Germinal center (tissue), 1 donor: ENCODE measurements around the gene ZIM2.

Experiments used
- DNase-seq: peaks from one replicate; pipeline ENCODE4 v3.0.0; 2012; ENCODE audit warnings: mixed read lengths, low spot score

The ZIM2 gene

GRCh38 chr19:56838909-56839651 is 1.4 kb downstream of the ZIM2 start:
- peak; percentile 17 for DNase-seq

- DNase-seq, result no peak
These were observed 2.3 kb downstream of the ZIM2 start for GRCh38 chr19:56838024-56838908.

GRCh38 chr19:56837492-56838023 is 3.0 kb downstream of the ZIM2 start:
- DNase-seq, result no peak

- no peak for DNase-seq
These were observed 3.5 kb downstream of the ZIM2 start for GRCh38 chr19:56837004-56837403.

- DNase-seq, result no peak
These were observed 4.5 kb downstream of the ZIM2 start for GRCh38 chr19:56836059-56836458.

GRCh38 chr19:56835401-56835800 is 5.1 kb downstream of the ZIM2 start:
- DNase-seq, result no peak

- no peak for DNase-seq
These were observed 5.8 kb downstream of the ZIM2 start for GRCh38 chr19:56834564-56835375.

- no peak for DNase-seq
These were observed 8.1 kb downstream of the ZIM2 start for GRCh38 chr19:56832352-56832928.

- DNase-seq, result no peak
These were observed 9.3 kb downstream of the ZIM2 start for GRCh38 chr19:56831255-56831654.

- DNase-seq, result no peak
These were observed 10.9 kb downstream of the ZIM2 start for GRCh38 chr19:56829596-56829995.

GRCh38 chr19:56827708-56828107 is 12.8 kb downstream of the ZIM2 start:
- DNase-seq, result no peak

GRCh38 chr19:56823956-56824355 is 16.6 kb downstream of the ZIM2 start:
- DNase-seq, result no peak

- DNase-seq, result no peak
These were observed 17.1 kb downstream of the ZIM2 start for GRCh38 chr19:56823417-56823816.

- no peak for DNase-seq
These were observed 17.8 kb downstream of the ZIM2 start for GRCh38 chr19:56822755-56823154.

- DNase-seq, result no peak
These were observed 18.9 kb downstream of the ZIM2 start for GRCh38 chr19:56821675-56822074.

- no peak for DNase-seq
These were observed 19.3 kb downstream of the ZIM2 start for GRCh38 chr19:56821209-56821608.

- DNase-seq, result no peak
These were observed 21.4 kb downstream of the ZIM2 start for GRCh38 chr19:56819166-56819565.

- DNase-seq, result no peak
These were observed 25.9 kb downstream of the ZIM2 start for GRCh38 chr19:56814656-56815055.

- no peak for DNase-seq
These were observed 27.0 kb downstream of the ZIM2 start for GRCh38 chr19:56813531-56813930.

GRCh38 chr19:56811480-56811879 is 29.0 kb downstream of the ZIM2 start:
- no peak for DNase-seq

- no peak for DNase-seq
These were observed 30.3 kb downstream of the ZIM2 start for GRCh38 chr19:56810260-56810659.
